IPS-NIHi11 (cell line): Measurements from ENCODE around the gene TMED10.
"Not testable (repeated sequence)": the region's sequence is repeated elsewhere in the genome, so short reads cannot be mapped to it uniquely, and the experiment has no call there.

Experiments
- DNase-seq: peaks from one replicate; pipeline ENCODE4 v3.0.0; 2012; ENCODE audit warnings: mixed read lengths, low spot score

Gene TMED10

DNA sequence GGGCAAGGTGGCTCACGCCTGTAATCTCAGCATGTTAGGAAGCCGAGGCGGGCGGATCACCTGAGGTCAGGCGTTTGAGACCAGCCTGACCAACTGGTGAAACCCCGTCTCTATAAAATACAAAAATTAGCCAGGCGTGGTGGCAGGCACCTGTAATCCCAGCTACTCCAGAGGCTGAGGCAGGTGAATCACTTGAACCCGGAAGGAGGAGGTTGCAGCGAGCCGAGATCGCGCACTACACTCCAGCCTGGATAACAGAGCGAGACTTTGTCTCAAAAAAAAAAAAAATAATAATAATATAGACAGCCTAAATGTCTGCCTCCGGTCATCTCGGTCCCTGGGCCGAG, 49.0 kb downstream of the TMED10 start:
- not testable (repeated sequence) for DNase-seq

DNA sequence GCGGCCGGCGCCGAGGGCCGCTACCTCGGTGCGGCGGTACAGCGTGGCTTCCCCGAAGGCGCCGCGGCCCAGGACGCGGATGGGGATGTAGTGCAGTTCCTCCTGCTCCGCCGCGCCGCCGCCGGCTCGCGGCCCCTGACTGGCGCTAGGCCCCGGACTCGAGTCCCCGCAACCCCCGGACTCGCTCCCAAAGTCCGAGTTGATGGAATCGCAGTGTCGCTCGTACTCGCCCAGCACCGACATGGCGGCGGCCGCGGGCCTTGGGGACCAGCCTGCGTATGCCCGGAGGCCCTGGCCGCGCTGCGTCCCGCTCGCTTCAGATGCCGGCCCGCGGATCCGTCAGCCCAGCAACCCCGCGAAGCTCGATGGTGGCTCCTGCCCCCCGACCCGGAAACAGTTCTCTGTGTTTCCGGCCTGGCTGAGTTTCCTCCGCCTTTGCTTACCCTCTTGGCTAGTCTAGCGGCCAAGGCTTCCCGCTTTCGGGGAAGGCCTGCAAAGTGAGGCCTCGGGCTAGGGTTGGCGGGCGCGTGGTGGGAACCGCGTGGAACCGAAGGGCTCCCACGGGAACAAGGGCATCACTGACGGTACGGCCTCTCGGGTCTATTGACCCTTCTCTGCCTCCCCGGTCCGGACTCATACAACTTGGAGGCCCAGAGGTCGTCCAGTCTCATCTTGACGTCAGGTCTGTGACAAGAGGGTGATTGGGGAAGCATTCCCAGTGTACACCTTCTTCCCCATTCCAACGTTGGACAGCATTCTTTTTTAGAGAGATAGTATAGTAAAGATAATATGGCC, 49.5 kb downstream of the TMED10 start, which contains the start of gene NEK9:
Gene NEK9, minus strand, starts transcription at position 370 of the 795 bp plus-strand sequence. Its CDS starts 127 bp downstream, at position 243.
- DNase-seq, result peak; percentile 91

DNA sequence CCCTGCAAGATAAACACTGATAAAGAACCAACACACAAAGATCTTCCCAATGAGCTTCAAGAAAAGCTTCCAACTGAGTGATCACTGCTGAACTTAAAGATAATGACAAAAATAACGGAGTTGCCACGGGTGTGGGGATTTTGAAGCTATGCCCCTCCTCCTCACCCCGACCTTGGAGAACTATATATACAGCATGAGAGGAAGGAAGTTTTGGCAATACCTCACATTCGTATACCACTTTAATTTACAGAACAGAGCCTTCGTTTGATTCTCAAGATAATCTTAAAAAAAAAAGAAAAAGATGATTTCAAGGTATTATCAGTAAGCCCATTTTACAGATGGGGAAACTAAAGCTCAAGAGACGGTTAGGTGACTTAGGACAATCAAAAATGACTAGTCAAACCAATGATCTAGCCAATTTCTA, 50.3 kb downstream of the TMED10 start:
- peak; percentile 7 for DNase-seq

DNA sequence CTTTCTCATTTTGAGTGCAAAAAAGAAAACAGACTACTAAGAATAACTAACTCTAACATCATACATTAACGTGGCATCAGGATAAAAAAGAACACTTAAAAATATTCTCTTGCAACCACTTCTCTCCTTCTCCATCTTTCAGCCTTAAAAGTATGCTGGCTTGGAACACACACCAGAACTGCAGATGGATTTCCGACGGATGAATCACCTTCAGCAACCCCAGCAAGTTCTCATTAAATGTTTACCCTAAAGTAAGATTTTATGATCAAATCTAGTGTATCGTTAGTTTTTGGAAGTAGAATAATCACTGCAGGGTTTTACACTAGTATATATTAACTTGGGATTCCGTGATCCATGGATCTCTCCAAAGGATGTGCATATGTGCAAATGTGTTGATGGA, 50.8 kb downstream of the TMED10 start:
- no peak for DNase-seq

DNA sequence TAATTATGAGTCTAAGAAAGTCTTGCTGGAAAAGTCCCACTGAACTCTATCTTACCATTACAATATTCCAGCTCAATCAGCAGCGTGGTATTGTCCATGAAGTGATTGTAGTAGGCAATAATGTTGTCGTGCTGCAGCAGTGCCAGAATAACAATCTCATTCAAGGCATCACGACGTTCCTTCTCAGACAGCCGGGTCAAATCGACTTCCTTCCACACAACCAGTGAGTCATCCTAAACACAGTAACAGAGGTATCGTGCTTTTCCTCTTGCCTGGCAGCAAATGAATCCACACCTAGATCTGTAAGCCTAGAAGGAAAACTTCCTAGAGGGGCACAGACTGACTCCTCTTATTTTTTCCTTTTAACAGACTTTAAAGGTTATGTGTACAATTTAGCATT, 52.4 kb downstream of the TMED10 start:
- peak; percentile 6 for DNase-seq

DNA sequence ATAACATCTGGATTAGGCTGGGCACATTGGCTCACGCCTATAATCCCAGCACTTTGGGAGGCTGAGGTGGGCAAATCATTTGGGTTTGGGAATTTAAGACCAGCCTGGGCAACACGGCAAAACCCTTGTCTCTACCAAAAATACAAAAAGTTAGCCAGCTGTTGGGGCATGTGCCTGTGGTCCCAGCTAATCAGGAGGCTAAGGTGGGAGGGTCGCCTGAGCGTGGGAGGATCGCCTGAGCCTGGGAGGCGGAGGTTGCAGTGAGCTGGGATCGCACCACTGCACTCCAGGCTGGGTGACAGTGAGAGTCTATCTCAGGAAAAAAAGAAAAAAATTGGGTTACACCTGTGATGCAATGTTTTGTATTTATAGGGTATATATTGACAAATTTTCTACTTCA, 54.9 kb downstream of the TMED10 start:
- no peak for DNase-seq

DNA sequence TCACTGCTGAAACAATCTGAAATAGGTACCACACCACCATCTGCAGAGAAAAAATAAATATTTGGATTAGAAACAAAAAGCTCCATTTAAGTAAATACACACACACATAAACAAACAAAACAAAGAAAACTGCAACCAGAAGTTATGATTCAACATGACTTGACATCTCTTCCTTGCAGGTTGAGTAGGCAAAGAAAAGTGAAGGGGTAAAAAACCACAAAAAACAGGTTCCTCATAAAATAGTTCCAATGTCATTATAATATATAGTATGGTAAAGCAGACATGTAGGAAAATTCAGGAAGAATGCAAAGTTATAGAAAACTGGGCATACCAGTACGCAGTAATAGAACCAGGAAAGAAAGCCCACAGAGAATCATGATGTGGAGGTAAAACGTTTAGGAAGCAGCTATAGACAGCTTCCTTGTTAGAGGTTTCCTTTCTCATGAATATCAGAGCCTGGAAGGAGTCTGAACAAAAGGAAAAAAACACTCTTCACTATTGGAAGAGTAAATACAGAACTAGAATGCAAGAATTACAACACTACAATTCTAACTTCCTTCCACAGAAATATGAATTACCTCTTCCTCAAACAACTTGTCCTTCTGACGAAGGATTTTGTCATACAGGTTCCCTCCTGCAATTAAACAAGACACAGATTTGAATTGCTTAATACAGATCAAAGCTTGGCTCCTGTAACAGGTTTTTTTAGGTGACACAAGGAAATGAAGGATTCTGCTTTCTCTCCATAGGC, 55.7 kb downstream of the TMED10 start:
- no peak for DNase-seq

DNA sequence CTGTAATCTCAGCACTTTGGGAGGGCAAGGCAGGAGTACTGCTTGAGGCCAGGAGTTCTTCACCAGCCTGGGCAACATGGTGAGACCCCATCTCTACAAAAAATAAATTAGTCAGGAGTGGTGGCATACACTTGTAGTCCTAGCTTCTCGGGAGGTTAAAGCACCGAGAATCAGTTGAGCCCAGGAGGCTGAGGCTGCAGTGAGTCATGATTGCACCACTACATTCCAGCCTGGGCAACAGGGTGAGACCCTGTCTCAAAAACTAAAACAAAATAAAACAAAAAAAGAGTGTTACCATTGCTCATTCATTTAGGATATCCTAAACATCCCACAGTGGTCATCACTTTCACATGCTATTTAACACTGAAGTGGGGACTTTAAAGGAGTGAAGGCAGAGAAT, 57.4 kb downstream of the TMED10 start:
- DNase-seq, result no peak

DNA sequence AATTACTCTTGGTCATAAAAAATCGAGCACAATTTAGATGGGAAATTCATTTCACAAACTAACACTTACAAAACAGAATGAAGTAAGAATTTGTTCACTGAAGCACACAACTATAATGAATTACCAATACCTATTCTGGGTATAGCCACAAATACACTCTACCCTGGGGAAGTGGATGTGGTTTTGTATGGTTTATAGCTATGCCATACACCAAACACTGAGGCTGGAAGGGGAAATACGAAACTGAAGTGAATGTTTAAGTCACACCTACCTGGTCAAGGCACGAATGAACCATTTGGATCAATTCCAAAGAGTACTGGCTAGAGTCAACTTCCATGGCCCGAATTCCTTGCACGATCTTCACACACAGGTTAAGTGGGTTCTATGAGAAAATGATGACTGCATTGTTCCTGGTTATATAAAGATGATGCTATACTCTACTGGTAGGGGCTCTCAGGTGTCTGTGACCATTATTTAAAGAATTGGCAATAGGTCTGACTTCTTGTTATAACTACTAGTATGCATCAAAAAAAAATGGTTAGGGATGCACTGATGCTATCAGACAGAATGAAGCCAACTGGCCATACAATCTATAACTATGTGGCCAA, 62.4 kb downstream of the TMED10 start:
- DNase-seq, result no peak

DNA sequence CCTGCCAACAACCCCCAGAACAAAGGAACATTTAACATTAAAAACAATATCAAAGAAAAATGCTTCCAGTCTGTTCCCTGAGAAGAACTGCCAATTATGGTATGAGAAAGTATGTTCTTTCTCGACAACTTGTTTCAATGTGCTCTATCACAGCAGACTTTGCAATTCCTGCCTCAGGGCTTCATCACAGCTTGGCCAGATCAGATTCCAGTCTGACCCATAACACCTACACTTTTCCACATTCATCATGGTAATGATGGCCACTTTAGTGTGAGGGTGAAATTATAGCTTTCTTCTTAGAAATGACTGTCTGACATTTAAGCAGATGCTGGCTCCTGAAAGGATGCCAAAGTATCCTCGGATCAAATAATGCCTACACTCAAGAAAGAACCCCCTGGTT, 66.5 kb downstream of the TMED10 start:
- no peak for DNase-seq

DNA sequence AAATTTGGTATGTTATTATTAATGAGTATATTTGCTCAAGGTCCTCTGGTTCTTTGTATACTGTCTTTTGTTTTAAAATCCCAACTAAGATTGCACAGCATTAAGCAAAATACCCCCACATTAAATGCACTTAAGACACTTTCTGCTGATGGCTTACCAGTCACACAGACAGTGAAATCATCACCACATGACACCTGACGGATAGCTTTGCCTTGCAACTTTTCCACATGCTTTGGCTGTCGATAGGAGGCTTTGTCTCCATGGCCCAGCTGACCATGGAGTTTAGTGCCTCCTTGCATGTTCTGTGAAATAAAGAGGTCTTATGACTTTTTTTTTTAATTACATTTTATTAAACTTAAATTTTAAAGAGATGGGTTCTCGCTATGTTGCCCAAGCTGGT, 69.2 kb downstream of the TMED10 start:
- DNase-seq, result no peak

DNA sequence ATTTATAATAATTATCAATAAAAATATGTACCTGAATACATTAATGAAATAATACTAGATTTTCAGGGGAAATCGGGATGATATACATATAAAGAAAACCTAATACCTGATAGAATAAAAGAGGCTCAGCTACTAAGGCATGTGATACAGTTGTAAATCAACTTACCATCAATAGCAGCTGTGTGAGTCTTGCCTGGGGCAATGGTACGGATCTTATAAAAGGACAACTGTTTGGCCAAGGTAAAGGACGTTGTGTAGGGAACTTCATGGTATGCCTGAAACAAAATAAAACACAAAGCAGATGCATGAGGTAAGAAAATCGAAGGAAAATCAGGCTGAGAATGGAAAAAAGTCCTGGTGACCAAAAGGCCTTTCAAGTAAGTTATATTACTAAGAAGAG, 74.9 kb downstream of the TMED10 start:
- no peak for DNase-seq

DNA sequence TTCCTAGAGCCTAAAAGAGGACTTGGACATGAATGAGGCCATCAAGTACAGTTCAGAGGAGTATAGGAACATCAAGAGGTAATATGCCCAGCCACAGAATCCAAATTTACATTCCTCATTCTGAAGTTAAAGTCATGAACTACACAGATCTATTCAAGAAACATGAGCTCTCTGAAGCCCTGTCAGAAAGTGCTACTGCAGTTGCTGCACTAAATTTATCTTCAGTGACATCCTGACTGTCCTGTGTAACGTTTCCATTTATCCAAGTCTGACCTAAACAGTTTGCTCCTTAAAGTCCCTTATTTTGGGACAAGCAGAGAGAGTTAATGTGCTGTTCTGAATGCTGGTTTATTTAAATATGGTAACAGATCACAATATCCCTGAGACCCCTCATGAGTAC, 77.7 kb downstream of the TMED10 start:
- DNase-seq, result no peak

DNA sequence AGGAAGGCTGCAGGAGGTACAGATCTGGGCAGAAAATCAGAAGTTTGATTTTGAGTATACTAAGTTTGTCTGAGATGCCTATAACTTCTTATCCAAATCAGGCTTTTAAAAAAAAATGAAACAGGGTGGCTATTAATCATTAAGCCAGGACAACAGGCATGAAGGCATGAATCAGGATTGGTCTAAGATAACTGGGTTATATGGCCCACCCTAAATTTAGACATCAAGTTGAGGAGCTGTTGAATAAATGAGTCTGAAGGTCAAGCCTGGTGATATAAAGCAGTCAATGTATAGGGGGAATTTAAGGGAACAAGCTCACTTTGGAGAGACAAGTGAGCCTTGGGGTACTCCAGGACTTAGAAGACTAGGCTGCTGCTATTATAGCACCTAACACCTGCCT, 78.2 kb downstream of the TMED10 start:
- DNase-seq, result no peak

DNA sequence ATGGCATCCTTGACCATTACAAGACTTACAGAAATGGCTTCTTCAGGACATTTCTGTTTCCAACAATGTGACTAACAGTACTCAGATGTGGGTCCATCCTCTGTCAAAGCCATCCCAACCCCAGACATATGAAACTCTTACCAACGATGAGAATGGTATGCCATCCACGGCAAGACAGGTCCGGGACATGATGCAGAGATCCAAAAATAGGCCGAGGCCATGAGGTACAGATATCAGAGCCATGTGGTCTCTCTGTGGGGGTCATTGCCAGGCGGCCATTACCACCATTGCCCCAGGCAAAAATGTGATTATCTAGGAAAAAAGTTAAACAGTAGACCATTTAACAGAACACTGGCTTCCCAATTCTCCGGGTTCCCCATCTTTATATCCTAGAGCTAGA, 79.5 kb downstream of the TMED10 start:
- DNase-seq, result no peak

DNA sequence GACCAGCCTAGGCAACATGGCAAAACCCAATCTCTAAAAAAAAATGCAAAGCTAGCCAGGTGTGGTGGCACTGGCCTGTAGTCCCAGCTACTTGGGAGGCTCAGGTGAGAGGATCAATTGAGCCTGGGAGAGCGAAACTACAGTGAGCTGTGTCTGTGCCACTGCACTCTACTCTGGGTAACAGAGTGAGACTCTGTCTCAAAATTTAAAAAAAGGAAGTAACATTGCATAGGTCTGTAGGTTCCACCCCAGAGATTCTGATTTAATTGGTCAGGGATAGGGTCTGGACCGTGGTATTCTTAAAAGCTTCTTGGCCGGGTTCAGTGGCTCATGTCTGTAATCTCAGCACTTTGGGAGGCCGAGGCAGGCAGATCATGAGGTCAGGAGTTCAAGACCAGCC, 80.7 kb downstream of the TMED10 start:
- DNase-seq, result no peak

DNA sequence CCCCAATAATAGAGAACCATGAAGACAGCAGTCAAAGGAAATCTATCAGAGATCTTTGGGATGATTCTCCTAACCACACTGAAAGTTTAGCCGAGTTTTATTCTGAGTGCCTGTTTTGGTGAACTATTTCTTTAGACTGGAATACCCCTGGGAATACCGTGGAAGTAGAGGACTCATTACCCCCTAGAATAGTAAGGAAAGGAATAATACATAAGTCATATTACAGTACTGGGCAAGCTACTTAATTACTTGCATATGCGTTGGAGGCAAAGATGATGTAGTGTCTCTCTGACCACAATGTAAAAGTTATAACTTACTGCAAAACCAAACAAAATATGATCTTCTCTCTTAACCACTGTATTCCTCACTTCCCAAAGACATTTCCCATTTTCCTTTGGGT, 81.5 kb downstream of the TMED10 start:
- no peak for DNase-seq

DNA sequence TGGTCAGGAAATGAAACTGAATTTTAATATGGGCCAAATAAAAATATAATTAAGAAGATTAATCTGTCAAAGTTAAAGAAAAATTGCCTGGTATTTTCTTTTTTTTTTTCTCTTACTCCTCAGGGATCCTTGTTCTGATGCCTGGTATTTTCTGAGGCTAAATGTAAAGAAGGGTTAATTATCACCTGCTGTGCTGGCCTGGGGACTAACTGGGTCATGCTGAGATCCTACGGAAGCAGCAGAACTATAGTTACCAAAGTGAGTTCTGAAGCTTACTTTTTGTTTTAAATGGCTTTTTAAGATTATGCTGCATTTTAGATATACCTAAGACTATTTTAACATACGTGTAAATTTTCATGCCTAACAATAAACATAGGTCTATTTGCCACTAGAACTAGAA, 83.7 kb downstream of the TMED10 start:
- DNase-seq, result no peak

DNA sequence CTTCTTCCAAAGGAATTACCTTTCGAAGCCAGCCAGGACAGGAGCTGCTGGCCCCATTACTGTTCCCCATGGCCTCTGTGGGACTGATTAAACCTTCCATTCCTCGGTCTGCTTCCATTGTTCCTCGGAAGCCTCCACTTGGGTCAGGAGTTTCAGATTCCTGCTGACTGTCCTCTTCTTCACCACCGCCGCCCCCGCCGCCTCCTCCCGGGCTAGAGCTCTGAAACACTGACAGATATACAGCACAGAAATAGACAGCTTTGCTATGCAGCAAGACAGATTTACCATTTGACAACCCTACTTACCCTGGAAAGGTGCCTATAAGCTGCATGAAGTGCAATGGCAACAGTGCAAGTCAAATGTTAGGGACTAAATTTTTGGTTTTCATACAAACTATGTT, 85.2 kb downstream of the TMED10 start:
- DNase-seq, result no peak

DNA sequence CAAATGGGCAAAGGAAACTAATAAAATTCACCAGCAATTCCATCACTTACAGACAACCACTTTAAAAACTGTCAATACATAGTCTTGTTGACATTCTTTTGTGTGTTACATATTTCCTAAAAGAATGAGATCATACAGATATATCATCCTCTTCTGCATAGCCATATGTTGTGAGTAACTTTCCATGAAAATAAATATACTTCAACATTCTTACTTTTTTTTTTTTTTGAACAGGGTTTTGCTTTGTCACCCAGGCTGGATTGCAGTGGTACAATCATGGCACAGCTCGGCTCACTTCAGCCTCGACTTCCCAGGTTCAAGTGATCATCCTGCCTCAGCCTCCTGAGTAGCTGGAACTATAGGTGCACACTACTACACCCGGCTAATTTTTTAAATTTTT, 86.1 kb downstream of the TMED10 start:
- no peak for DNase-seq

DNA sequence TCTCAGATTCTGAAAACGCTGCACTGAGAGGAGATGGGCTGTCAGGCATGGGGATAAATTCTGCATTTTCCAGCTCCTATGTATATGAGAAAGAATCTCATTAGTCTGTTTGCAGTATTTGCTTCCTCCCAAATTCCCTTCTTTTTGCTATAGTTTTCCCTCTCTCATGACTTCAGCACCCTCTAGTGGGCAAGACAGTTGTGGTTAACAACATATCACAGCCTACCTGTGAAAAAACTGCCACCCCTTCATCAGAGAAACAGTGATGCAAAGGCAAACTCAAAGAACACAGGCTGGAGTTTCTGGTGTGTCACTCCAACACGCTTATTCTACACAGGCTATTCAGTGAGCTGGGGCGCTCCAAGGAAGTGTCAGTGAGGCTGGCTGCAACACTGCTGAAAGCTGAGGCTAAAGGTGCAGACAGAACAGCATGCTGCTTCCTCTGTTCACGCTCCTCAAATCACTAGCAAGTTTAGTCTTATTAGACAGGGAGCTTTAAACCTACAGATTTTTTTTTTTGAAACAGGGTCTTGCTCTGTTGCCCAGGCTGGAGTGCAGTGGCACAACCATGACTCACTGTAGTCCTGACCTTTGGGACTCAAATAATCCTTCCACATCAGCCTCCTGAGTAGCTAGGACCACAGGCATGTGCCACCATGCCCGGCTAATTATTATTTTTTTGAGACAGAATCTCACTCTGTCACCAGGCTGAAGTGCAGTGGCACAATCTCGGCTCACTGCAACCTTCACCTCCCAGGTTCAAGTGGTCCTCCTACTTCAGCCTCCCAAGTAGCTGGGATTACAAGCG, 87.6 kb downstream of the TMED10 start:
- peak; percentile 68 for DNase-seq

DNA sequence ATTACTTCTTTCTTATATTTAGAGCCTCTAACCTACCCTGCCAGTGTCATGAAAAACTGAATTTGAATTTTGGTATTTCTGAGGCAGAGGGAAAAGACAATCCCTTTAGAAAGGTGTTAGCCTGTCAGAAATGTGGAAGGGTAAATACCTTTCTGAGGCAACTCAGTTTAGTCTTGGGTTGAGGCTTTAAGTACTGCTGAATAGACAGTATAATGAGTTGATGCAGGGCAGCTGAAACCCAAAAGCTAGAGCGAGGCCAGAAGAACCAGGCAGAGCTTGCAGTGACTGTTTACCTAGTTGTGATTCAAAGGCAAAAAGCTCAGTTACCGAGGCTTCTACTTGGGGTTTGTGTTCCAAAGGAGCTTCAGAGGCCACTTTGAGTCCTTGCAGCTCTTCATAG, 88.3 kb downstream of the TMED10 start:
- DNase-seq, result no peak
